GM18520 (cell line): ENCODE measurements around the gene GCNT2.
"Not testable (repeated sequence)": the region's sequence is repeated elsewhere in the genome, so short reads cannot be mapped to it uniquely, and the experiment has no call there.

Source experiments
- ATAC-seq: cut with Tn5 transposase; IDR thresholded peaks from one replicate; pipeline ENCODE4 v1.9.1; 2021; ENCODE audit not compliant: unreplicated experiment

The GCNT2 gene

DNA sequence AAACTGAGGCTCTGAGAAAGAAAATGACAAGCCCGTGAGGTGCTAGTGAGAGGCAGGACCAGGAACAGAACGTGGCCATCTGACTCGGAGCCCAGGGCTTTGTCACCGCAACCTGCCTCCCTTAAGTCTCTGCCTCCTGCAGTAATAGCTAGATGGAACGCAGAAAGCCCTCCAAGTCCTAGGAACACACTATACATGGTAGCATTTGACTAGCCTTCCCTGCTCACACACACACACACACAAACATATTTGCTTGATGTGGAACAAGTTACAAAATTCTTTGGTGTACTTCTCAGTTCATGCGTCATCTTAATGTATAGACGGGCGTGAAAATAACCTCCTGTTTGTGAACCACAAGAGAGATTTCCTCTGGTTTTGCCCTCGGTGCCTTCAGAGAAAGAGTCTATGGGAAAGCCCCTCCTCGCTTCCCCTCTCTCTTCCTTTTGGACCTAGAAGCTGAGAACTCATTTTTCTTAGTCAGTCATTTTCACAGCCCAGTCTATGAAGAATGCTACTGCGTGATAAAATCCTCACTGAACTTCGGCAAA lies 134.4 kb downstream of the GCNT2 start:
- ATAC-seq, result no peak

DNA sequence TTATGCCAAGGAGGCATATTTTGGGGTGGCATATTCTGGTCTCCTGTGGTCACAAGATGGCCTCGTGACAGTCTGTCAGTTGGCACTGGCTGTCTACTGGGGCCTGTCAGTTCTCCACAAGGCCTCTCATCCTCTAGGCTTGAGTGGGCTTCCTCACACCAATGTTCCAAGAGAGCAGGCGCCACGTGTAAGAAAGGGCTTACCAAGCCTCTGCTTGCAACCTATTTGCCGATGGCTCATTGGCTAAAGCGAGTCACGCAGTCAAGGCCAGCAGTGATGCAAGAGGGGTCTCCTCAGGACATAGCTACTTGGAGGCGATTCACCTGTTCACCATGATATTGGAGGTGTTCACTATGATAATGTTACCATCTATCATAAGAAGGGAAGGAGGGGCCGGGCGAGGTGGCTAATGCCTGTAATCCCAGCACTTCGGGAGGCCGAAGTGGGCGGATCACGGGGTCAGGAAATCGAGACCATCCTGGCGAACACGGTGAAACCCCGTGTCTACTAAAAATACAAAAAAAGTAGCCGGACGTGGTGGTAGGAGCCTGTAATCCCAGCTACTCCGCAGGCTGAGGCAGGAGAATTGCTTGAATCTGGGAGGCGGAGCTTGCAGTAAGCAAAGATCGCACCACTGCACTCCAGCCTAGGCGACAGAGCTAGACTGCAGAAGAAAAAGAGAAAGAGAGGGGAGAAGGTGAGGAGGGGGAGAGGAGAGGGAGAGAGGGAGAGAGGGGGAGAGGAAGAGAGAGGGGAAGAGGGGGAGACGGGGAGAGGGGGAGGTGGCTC lies 138.0 kb downstream of the GCNT2 start:
- ATAC-seq, result no peak

DNA sequence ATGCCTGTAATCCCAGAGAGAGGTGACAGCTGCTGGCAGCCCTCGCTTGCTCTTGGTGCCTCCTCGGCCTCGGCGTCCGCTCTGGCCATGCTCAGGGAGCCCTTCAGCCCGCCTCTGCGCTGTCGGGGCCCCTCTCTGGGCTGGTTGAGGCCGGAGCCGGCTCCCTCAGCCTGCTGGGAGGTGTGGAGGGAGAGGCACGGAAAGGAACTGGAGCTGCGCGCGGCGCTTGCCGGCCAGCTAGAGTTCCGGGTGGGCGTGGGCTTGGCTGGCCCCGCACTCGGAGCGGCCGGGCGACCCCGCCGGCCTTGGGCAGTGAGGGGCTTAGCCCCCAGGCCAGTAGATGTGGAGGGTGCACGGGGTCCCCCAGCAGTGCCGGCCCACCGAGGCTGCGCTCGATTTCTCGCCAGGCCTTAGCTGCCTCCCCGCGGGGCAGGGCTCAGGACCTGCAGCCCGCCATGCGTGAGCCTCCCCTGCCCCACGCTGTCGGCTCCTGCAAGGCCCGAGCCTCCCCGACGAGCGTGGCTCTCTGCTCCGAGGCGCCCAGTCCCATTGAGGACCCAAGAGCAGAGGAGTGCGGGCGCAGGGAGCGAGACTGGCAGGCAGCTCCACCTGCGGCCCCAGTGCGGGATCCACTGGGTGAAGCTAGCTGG lies 138.7 kb downstream of the GCNT2 start:
- ATAC-seq, result no peak

DNA sequence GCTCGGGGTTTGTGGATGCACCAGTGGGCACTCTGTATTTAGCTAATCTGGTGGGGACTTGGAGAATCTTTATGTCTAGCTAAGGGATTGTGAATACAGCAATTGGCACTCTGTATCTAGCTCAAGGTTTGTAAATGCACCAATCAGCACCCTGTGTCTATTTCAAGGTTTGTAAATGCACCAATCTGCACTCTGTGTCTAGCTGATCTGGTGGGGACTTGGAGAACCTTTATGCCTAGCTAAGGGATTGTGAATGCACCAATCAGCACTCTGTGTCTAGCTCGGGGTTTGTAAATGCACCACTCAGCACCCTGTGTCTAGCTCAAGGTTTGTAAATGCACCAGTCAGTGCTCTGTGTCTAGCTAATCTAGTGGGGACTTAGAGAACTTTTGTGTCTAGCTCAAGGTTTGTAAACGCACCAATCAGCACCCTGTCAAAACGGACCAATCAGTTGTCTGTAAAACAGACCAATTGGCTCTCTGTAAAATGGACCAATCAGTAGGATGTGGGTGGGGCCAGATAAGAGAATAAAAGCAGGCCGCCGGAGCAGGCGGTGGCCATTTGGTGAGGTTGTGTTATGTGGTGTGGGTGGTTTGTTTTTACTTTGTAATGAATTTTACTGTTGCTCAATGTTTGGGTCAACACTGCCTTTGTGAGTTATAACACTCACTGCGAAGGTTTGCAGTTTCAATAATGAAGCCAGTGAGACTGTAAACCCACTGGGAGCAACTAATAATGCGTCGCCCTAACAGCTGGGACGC lies 139.5 kb downstream of the GCNT2 start:
- ATAC-seq, result not testable (repeated sequence)

DNA sequence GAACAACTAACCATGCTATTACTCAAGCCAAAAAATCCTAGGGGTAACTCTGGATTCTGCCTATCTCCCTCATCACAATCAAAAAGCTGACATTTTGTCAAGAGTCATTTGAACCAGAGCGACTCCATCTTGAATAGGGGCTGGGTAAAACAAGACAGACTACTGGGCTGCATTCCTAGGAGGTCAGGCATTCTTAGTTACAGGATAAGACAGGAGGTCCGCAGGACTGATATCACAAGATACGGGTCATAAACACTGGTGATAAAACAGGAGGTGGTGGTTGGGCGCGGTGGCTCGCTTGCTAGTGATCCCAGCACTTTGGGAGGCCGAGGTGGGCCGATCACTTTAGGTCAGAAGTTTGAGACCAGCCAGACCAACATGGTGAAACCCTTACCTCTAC lies 141.1 kb downstream of the GCNT2 start:
- no peak for ATAC-seq

DNA sequence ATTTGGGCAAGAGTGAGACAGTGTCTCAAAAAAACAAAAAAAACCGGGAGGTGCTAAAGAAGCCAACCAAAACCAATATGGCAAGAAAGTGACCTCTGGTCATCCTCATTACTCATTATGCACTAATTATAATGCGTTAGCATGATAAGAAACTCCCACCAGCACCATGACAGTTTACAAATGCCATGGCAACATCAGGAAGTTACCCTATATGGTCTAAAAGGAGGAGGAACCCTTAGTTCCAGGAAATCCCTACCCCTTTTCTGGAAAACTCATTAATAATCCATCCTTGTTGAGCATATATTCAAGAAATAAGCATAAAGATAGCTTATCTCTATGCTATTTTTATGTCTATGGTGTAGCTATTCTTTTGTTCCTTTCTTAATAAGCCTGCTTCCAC lies 141.6 kb downstream of the GCNT2 start:
- no peak for ATAC-seq

DNA sequence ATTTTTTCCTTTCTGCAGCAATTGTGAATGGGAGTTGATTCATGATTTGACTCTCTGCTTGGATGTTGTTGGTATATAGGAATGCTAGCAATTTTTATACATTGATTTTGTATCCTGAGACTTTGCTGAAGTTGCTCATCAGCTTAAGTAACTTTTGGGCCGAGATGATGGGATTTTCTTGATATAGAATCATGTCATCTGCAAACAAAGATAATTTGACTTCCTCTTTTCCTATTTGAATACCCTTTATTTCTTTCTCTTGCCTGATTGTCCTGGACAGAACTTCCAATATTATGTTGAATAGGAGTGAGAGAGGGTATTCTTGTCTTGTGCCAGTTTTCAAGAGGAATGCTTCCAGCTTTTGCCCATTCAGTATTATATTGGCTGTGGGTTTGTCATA lies 144.4 kb downstream of the GCNT2 start:
- not testable (repeated sequence) for ATAC-seq

DNA sequence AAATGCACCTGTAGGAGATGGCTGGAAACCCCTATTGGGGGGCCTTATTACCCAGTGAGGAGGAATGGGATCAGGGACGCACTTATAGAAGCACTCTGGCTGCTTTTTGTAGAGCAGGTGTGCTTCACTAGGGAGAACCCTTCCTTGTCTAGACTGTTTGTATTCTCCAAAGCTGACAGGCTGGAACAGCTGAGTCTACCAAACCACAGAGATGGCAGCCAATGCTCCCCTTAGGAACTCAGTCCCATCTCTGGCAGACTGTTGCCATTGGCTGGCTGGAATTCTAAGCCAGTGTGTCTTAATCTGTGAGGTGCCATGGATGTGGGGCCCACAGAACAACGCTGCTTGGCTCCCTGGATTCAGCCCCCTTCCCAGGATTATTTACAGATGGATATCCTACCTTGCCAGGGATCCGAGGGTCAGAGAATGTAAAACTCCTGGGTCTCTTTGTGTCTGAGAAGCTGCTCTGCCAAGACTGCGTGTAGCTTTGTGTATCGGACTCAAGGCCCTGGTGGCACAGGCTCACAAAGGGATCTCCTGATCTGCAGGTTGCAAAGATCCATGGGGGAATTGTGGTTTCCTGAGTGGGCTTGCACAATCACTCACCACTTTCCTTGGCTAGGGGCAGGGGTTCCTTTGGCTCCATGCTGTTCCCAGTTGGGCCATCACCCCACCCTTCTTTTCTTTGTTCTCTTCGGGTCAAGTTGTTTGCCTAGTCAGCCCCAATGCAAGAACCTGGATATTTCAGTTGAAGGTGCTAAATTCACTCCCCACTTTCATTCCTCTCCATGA lies 147.2 kb downstream of the GCNT2 start:
- ATAC-seq, result no peak

DNA sequence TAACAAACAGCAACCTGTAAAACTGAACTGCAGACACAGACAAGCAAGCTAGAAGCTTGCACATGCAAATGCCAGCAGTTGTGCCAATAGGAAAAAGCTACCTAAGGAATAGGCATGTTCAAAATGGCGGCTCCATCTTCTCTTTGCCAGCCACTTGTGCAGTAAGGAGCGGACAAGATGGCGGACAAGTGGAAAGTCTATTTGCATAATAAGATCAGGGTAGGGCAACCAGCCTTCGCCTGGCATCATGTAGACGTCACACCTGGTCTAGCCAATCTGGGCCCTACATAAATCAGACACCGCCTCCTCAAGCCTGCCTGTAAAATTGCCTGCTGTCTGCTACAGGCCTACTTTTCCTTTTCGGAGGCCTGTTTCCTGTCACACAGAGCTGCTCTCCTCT lies 155.3 kb downstream of the GCNT2 start:
- ATAC-seq, result no peak

DNA sequence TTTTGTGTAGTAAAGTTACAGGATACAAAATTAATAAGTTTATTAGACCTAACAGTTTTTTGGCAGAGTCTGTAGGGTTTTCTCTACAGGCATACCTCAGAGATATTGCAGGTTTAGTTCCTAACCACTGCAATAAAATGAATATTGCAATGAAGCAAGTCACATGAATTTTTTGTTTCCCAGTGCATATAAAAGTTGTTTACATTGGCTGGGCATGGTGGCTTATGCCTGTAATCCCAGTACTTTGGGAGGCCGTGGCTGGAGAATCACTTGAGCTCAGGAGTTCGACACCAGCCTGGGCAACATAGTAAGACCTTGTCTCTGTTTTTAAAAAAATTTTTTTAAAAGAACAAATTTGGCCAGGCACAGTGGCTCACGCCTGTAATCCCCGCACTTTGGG lies 157.3 kb downstream of the GCNT2 start:
- ATAC-seq, result no peak
